ENCODE measurements around the gene POLR1G.

POLR1G gene, protein sequence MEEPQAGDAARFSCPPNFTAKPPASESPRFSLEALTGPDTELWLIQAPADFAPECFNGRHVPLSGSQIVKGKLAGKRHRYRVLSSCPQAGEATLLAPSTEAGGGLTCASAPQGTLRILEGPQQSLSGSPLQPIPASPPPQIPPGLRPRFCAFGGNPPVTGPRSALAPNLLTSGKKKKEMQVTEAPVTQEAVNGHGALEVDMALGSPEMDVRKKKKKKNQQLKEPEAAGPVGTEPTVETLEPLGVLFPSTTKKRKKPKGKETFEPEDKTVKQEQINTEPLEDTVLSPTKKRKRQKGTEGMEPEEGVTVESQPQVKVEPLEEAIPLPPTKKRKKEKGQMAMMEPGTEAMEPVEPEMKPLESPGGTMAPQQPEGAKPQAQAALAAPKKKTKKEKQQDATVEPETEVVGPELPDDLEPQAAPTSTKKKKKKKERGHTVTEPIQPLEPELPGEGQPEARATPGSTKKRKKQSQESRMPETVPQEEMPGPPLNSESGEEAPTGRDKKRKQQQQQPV

DNA sequence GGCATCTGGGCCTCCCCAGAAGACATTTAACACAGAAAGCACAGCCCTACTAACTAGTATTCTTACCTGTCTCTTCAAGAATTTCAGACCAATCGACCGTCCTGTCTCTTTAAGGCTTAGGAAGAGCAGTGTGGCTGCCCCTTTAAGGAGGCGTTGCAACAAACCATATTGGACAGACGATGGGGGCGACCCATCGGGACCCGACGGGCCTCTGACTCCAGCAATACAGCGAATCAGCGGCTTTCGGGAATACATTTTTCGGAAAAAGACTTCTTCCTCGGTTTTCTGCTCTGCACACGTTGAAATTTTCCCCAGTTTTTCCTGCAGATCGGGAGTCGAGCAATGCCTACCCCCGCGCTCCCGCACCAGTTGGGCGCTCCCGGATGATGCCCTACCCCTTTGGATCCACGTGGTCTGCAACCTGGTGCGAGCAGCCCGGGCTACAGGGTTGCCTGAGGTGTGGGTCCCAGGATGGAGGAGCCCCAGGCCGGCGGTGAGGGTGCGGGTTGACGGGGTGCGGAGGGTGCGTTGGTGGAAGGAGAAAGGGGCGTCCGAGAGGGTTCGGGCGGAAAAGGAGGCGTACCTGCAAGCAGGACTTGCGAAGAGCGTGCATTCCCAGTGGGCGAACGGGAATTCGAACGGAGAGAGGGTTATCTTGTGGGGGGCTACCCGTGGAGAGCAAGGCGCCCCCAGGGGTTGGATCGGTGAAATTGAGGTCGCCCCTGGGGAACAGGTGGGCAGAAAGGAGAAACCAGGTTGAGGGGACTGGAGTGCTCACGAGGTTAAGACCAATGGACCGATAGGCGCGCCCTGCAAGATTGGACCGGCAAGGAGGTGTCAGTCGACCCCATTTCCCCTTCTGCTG is at the start of gene POLR1G:
POLR1G (plus strand) TSS at position 419 of the 865 bp plus-strand sequence; CDS start at position 472, 53 bp downstream.
- peaks cover 58% of the 10 kb centered on the region for H3K4me1 Mint-ChIP-seq (ENCODE audit: low read depth)
- H3K9me3 Mint-ChIP-seq, result no peaks in the 10 kb centered on the region
- peaks cover 36% of the 10 kb centered on the region for H3K27me3 Mint-ChIP-seq
- H3K27ac Mint-ChIP-seq, result peak within 1 kb of the TSS; percentile 95
- peak within 1 kb of the TSS; percentile 96 for H3K4me3 Mint-ChIP-seq
- DNase-seq, result peak; percentile 89
- peaks cover 46% of the 10 kb centered on the region for H3K36me3 Mint-ChIP-seq (ENCODE audit: low read depth)

DNA sequence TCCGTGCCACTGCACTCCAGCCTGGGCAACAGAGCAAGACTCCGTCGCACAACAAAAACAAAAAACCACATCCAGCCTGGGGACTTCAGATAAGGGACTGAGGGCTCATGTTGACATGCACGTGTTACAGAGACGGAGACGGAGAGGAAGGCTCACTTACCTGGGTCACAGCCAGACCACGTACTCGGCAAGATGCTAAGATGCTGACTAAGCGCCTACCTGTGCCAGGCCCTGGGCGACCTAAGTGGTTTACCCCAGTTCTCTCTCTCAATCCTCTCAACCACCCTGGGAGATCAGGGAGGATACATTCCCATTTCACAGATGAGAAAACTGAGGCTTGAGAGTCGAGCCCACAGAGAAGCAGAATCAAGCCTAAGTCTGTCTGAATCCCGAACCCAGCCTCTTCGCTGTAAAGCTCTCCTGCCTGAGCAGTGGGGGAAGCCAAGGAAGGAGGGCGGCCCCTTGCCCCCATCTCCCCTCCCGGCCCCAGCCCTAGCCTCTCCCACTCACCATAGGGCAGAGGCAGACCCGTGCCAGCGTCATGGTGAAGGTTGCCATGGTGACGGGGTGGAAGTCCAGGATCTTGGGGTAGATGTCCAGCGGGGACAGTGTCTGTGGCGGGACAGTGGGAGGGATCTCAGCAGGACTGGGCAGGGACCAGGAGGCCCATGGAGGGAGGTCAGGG is 49.5 kb upstream of the POLR1G start:
- H3K27me3 Mint-ChIP-seq, result no peaks in the 10 kb centered on the region
- H3K9me3 Mint-ChIP-seq, result no peaks in the 10 kb centered on the region
- peaks cover 91% of the 10 kb centered on the region for H3K36me3 Mint-ChIP-seq (ENCODE audit: low read depth)
- H3K4me1 Mint-ChIP-seq (ENCODE audit: low read depth), result no peaks in the 10 kb centered on the region
- DNase-seq, result no peak
- H3K27ac Mint-ChIP-seq, result no peak overlapping the region
- H3K4me3 Mint-ChIP-seq, result no peak overlapping the region

DNA sequence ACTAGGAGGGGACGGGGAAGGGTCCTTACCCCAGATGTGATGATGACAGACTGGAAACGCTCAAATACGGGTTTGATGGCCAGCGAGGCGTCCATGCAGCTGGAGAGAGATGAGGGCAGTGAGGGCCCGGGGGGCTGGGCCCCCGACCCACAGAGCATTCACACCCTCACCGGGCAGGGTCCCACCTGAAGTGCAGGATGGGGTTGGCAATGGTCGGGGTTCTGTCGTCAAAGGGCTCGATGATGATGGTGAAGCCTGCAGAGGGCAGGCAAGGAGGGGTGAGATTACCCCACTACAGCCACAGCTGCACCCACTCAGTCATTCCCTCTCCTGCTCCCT is 49.0 kb upstream of the POLR1G start:
- Mint-ChIP-seq H3K27ac (no peak overlapping the region), H3K27me3 (no peaks in the 10 kb centered on the region), H3K36me3 (ENCODE audit: low read depth) (peaks cover 91% of the 10 kb centered on the region), H3K4me1 (ENCODE audit: low read depth) (no peaks in the 10 kb centered on the region), H3K9me3 (no peaks in the 10 kb centered on the region), H3K4me3 (no peak overlapping the region)
- DNase-seq, result no peak

DNA sequence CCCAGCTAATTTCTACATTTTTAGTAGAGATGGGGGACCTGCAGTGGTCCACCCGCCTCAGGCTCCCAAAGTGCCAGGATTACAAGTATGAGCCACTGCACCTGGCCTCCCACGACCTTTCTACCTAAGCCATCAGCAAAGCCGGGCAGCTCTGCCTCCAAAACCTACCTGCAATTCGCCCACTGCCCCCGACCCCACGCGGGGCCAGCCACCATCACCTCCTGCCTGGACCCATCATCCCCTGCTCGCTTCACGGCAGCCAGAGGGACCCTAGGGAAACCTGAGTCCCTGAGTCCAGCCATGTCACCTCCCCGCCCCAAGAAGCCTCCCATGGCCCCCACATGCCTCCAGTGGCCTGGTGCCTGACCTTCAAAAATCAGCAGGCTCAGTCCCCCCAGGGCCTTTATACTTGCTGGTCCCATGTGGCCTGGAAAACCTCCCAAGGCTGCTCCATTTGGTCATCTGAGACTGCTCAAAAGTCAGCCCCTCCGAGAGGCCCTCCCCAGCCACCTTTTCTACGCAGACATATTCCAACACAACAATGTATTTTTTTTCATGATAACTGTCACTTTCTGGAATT is 48.1 kb upstream of the POLR1G start:
- Mint-ChIP-seq H3K4me3 (no peak overlapping the region), H3K27me3 (no peaks in the 10 kb centered on the region), H3K27ac (no peak overlapping the region), H3K9me3 (no peaks in the 10 kb centered on the region), H3K36me3 (ENCODE audit: low read depth) (peaks cover 89% of the 10 kb centered on the region), H3K4me1 (ENCODE audit: low read depth) (no peaks in the 10 kb centered on the region)
- no peak for DNase-seq

DNA sequence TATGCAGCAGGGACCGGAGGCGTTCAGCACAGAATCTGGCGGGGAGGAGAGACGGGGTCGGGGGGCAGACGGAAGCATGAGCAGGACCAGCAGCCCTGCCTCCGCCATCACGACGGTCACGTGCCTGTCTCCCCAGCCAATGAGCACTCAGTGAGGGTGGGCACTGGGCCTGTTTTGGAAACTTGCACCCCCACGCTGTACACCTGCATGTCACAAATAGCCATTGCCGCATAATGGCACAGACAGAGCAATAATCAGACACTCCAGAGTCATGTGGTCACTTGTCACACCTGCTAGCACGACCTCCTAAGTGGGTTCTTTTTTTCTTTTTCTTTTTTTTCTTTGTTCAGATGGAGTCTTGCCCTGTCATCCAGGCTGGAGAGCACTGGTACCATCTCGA is 44.8 kb upstream of the POLR1G start:
- no peaks in the 10 kb centered on the region for H3K27me3 Mint-ChIP-seq
- no peak overlapping the region for H3K4me3 Mint-ChIP-seq
- peaks cover 75% of the 10 kb centered on the region for H3K36me3 Mint-ChIP-seq (ENCODE audit: low read depth)
- H3K4me1 Mint-ChIP-seq (ENCODE audit: low read depth), result no peaks in the 10 kb centered on the region
- DNase-seq, result no peak
- H3K9me3 Mint-ChIP-seq, result no peaks in the 10 kb centered on the region
- no peak overlapping the region for H3K27ac Mint-ChIP-seq

DNA sequence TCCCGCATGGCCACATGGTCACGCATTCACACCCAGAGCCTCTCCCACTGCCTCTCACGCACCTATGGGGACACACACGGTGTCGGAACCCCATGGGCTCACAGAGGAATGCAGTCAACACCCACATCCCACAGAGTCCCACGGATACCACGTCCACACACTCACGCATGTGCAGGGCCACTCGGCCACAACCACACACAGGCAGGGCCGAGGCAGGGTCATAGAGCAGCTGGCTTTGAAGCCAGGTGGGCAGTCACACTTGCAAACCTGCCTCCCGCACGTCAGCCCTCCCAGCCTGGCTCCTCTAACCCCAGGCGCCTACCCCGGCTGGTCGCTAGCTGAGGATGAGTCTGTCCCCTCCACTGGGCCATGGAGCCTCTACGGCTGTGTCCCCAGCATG is 44.2 kb upstream of the POLR1G start:
- no peaks in the 10 kb centered on the region for H3K9me3 Mint-ChIP-seq
- DNase-seq, result no peak
- H3K27me3 Mint-ChIP-seq, result no peaks in the 10 kb centered on the region
- no peak overlapping the region for H3K27ac Mint-ChIP-seq
- peaks cover 70% of the 10 kb centered on the region for H3K36me3 Mint-ChIP-seq (ENCODE audit: low read depth)
- no peak overlapping the region for H3K4me3 Mint-ChIP-seq
- H3K4me1 Mint-ChIP-seq (ENCODE audit: low read depth), result no peaks in the 10 kb centered on the region

DNA sequence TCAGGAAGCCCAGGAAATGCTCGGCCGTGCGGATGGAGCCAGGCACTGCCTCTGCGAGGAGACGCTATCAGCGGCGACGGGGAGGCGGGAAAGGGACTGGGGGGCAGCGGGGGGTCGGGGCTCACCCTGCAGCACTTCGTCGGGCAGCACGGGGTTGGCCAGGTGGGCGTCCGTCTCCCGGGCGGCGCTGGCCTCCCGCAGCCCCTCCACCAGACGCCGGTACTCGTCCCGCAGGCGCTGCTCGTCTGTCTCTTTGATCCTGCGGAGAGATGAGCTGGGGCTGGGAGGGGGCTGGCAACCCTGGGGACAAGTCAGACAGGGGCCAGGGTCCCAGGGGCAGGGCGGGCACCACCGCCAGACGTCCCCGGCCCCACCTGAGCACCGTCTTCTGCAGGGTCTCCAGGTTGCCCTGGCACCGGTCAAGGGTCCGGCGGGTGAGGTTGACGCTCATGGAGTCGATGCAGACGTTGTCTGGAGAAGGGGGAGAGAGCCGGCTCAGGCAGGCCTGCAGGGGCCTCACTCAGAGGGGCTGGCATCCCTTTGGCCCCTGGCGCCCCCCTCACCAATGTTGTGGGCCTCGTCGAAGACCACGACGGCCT is 42.5 kb upstream of the POLR1G start:
- H3K36me3 Mint-ChIP-seq (ENCODE audit: low read depth), result peaks cover 58% of the 10 kb centered on the region
- H3K9me3 Mint-ChIP-seq, result no peaks in the 10 kb centered on the region
- no peak for DNase-seq
- no peak overlapping the region for H3K4me3 Mint-ChIP-seq
- H3K27me3 Mint-ChIP-seq, result no peaks in the 10 kb centered on the region
- no peak overlapping the region for H3K27ac Mint-ChIP-seq
- H3K4me1 Mint-ChIP-seq (ENCODE audit: low read depth), result peaks cover 5% of the 10 kb centered on the region

DNA sequence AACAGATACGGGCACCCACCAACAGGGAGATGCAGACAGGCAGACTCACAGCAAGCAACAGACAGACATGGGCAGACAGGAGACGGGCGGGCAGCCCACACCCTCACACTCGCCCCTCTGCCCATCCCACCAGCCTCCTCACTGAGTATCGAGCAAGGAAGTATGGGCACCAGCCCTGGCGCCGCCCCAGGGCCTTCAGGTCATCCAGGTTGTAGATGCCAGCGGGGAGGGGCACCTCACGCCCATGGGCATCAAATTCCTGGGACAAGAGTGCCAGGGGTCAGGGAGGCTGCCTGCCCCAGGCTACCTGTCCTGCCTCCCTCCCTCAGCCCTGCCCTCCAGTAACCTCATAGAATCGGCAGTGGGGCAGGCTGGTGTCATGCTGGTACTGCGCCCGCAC is 41.7 kb upstream of the POLR1G start:
- Mint-ChIP-seq H3K4me3 (no peak overlapping the region), H3K4me1 (ENCODE audit: low read depth) (peaks cover 8% of the 10 kb centered on the region), H3K27me3 (no peaks in the 10 kb centered on the region), H3K27ac (no peak overlapping the region), H3K9me3 (no peaks in the 10 kb centered on the region), H3K36me3 (ENCODE audit: low read depth) (peaks cover 52% of the 10 kb centered on the region)
- DNase-seq, result no peak

DNA sequence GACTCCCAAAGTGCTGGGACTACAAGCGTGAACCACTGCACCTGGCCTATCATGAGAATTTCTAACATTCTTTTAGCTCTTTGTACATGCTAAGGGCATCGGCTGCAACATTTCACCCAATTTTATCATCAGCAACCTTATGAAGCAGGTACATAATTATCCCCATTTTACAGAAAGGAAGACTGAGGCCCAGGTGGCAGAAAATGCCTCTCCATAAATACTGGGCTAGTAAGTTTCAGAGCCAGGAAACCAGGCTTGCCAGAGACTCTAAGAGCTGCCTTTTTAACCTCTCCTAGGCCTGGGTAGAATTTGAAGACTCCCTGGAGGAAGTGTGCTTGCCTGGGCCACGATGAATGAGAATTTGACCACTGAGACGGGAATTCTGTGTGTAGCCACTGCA is 38.3 kb upstream of the POLR1G start:
- H3K27me3 Mint-ChIP-seq, result no peaks in the 10 kb centered on the region

DNA sequence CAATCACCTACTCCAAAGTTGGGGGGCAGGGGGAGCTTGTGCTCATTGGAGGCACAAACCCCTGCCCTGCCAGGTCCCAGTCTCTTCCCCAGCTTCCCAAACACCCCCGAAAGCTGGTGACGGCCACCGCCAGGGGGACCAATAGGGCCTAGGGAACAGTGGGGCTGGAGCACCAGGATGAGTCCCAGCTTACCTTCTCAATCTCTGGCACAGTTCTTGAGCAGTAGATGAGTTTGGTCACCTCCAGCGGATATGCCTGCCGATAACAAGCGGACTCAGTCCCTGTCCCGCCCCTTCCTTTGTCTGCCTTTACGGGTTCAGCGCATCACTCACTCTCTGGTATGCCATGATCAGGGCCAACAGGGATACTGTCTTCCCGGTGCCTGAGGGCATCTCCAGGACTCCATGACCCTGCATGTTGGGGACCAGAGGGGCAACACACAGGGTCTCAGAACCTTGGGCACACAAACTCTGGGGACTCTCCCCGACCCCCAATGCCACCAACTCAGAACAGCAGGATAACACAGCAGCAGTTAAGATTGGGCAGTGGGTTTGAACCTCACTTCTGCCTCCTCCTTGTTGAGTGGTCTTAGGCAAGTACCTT is 37.6 kb upstream of the POLR1G start:
- H3K9me3 Mint-ChIP-seq, result no peaks in the 10 kb centered on the region

More for the DNA sequence above, 38.3 kb upstream of the POLR1G start:
- DNase-seq, result no peak
- Mint-ChIP-seq H3K4me1 (ENCODE audit: low read depth) (peaks cover 14% of the 10 kb centered on the region), H3K9me3 (no peaks in the 10 kb centered on the region), H3K4me3 (no peak overlapping the region), H3K27ac (no peak overlapping the region), H3K36me3 (ENCODE audit: low read depth) (peaks cover 27% of the 10 kb centered on the region)

DNA sequence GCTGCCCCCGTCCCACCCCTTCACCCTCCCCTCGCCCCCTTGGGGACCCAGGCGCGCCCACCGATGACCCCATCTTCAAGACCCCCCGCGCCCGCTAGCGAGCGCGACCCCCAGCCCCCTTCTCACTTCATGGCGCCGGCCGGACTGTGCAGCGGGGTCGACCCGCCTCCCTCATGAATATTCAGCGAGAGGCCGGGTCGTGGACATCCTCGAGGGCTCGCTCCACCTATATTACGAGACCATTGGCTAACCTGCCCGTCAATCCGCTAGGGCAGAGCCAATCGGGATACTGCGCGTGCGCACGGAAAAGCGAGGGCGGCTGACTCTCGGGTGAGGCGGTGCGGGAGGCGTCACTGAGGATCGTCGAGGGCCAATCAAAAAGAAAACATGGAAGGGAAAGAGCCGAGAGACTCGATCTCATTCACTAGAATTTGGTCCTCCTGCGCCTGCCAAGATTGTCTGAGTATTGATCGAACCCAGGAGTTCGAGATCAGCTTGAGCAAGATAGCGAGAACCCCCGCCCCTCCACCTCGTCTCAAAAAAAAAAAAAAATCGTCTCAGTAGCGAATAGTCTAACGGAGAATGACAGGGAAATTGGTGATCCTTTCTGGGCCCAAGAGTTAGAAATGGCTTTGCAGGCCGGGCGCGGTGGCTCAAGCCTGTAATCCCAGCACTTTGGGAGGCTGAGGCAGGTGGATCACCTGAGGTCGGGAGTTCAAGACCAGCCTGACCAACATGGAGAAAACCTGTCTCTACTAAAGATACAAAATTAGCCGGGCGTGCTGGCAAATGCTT is 35.8 kb upstream of the POLR1G start, which contains the start of gene ERCC2:
ERCC2 (minus strand) TSS at position 164 of the 795 bp plus-strand sequence; CDS start at position 131, 33 bp downstream.
- DNase-seq, result peak; percentile 100
- no peaks in the 10 kb centered on the region for H3K27me3 Mint-ChIP-seq
- H3K27ac Mint-ChIP-seq, result peak within 1 kb of the TSS; percentile 99
- H3K9me3 Mint-ChIP-seq, result no peaks in the 10 kb centered on the region
- peaks cover 14% of the 10 kb centered on the region for H3K4me1 Mint-ChIP-seq (ENCODE audit: low read depth)
- H3K4me3 Mint-ChIP-seq, result peak within 1 kb of the TSS; percentile 84
- H3K36me3 Mint-ChIP-seq (ENCODE audit: low read depth), result peaks cover 12% of the 10 kb centered on the region

More for the DNA sequence above, 37.6 kb upstream of the POLR1G start:
- Mint-ChIP-seq H3K27ac (no peak overlapping the region), H3K4me1 (ENCODE audit: low read depth) (peaks cover 14% of the 10 kb centered on the region), H3K27me3 (no peaks in the 10 kb centered on the region), H3K4me3 (peak overlapping the region; percentile 60), H3K36me3 (ENCODE audit: low read depth) (peaks cover 23% of the 10 kb centered on the region)
- no peak for DNase-seq

DNA sequence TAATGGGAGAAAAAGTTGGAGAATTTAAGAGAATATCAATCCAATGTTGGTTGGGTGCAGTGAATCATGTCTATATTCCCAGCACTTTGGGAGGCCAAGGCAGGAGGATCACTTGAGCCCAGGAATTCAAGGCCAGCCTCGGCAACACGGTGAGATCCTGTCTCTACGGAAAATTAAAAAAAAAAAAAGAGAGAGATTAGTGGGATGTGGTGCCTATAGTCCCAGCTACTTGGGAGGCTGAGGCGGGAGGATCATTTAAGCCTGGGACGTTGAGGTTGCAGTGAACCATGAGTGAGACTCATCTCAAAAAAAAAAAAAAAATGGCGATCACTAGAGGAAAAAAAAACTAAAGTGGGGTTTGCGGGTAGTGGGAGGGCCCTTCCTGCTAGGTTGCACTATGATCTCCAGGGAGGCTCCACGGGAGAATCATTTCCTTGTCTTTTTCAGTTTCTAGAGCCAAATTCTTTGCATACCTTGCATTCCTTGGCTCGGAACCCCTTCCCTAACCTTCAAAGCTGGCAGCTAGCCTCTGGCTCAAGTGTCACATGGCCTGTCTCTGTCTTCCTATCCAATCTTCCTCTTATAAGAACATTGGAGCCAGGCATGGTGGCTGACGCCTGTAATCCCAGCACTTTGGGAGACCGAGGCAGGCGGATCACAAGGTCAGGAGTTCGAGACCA is 30.3 kb upstream of the POLR1G start:
- DNase-seq, result no peak
- no peaks in the 10 kb centered on the region for H3K36me3 Mint-ChIP-seq (ENCODE audit: low read depth)
- peak overlapping the region; percentile 66 for H3K27ac Mint-ChIP-seq
- no peak overlapping the region for H3K4me3 Mint-ChIP-seq
- peaks cover 12% of the 10 kb centered on the region for H3K4me1 Mint-ChIP-seq (ENCODE audit: low read depth)
- no peaks in the 10 kb centered on the region for H3K9me3 Mint-ChIP-seq
- H3K27me3 Mint-ChIP-seq, result no peaks in the 10 kb centered on the region
